ENCODE measurements around the gene USP31. TPM values are rescaled to one million over a fixed set of nuclear protein-coding genes. Genes with fewer than 3 reads are reported as not detected.

Gene USP31
- total and polyA plus RNA-seq, 8 donors: 1.7 to 18.5 (median 5.8) TPM

GRCh38 chr16:23061669-23062068 is 87.6 kb downstream of the USP31 start:
- Histone ChIP-seq H3K4me3 (no peak overlapping the region), H3K27ac (no peak overlapping the region), H3K27me3 (peaks cover 0 to 26% (median 5%) of the 10 kb centered on the region in 3 donors), H3K4me1 (peaks cover 0 to 5% (median 0%) of the 10 kb centered on the region in 4 donors), H3K9me3 (no peaks in the 10 kb centered on the region), H3K36me3 (peaks cover 0 to 8% (median under 1%) of the 10 kb centered on the region in 4 donors)
- intact Hi-C loops (cut with DNase I; ENCODE audit: low total_unique reads): no loop called here
- DNase-seq: no peak
- WGBS, 5 donors: 61 to 73% (median 68%) methylated on average over 7 of the region's 7 CpGs
- TF ChIP-seq POLR2A (IDR thresholded peaks at IDR 0.05): no peak
- TF ChIP-seq POLR2AphosphoS5 (IDR thresholded peaks at IDR 0.05): no peak
- no peak for TF ChIP-seq EP300 (IDR thresholded peaks at IDR 0.05)
- no peak for TF ChIP-seq CTCF (IDR thresholded peaks at IDR 0.05)

- peak; percentile 79 to 87 for DNase-seq
- peaks cover 0 to 5% (median 0%) of the 10 kb centered on the region in 4 donors for H3K4me1 ChIP-seq
- H3K27ac ChIP-seq: no peak overlapping the region
- H3K27me3 ChIP-seq: peaks cover 0 to 26% (median 5%) of the 10 kb centered on the region in 3 donors
- no peaks in the 10 kb centered on the region for H3K9me3 ChIP-seq
- TF ChIP-seq POLR2AphosphoS5 (IDR thresholded peaks at IDR 0.05): peak in 1 of 3 donors; percentile 10
- no peak for TF ChIP-seq POLR2A (IDR thresholded peaks at IDR 0.05)
- TF ChIP-seq CTCF (IDR thresholded peaks at IDR 0.05): peak in 5 of 7 experiments; percentile 53 to 81 (median 73)
- no peak for TF ChIP-seq EP300 (IDR thresholded peaks at IDR 0.05)
- intact Hi-C loops (cut with DNase I; ENCODE audit: low total_unique reads): no loop called here
- H3K36me3 ChIP-seq: no peaks in the 10 kb centered on the region
- 18 to 30% (median 24%) methylated on average over 9 of the region's 9 CpGs for WGBS, 5 donors
- no peak overlapping the region for H3K4me3 ChIP-seq
Observed at GRCh38 chr16:23060458-23061320, 88.6 kb downstream of the USP31 start.

GRCh38 chr16:23059433-23059832 is 89.8 kb downstream of the USP31 start:
- TF ChIP-seq EP300 (IDR thresholded peaks at IDR 0.05) (no peak), POLR2A (IDR thresholded peaks at IDR 0.05) (no peak), CTCF (IDR thresholded peaks at IDR 0.05) (no peak), POLR2AphosphoS5 (IDR thresholded peaks at IDR 0.05) (no peak)
- no peaks in the 10 kb centered on the region for H3K9me3 ChIP-seq
- H3K4me3 ChIP-seq: no peak overlapping the region
- no peak overlapping the region for H3K27ac ChIP-seq
- intact Hi-C loops (cut with DNase I; ENCODE audit: low total_unique reads): no loop called here
- no peaks in the 10 kb centered on the region for H3K36me3 ChIP-seq
- WGBS, 5 donors: 39 to 57% (median 50%) methylated on average over 5 of the region's 5 CpGs
- no peak for DNase-seq
- H3K27me3 ChIP-seq: peaks cover 0 to 26% (median 5%) of the 10 kb centered on the region in 3 donors
- peaks cover 0 to 5% (median 0%) of the 10 kb centered on the region in 4 donors for H3K4me1 ChIP-seq

GRCh38 chr16:23058576-23058975 is 90.7 kb downstream of the USP31 start:
- Histone ChIP-seq H3K9me3 (no peaks in the 10 kb centered on the region), H3K27me3 (peaks cover 0 to 26% (median 5%) of the 10 kb centered on the region in 3 donors), H3K27ac (no peak overlapping the region), H3K4me3 (no peak overlapping the region), H3K36me3 (no peaks in the 10 kb centered on the region), H3K4me1 (peaks cover 0 to 5% (median 0%) of the 10 kb centered on the region in 4 donors)
- 40 to 59% (median 49%) methylated on average over 4 of the region's 4 CpGs for WGBS, 5 donors
- intact Hi-C loops (cut with DNase I; ENCODE audit: low total_unique reads): no loop called here
- TF ChIP-seq CTCF (IDR thresholded peaks at IDR 0.05) (no peak), POLR2AphosphoS5 (IDR thresholded peaks at IDR 0.05) (no peak), POLR2A (IDR thresholded peaks at IDR 0.05) (no peak), EP300 (IDR thresholded peaks at IDR 0.05) (no peak)
- DNase-seq: no peak
